Fibroblast of skin of right biceps (primary cell): ENCODE data around the gene CYFIP1.
"Not testable (repeated sequence)": the region's sequence is repeated elsewhere in the genome, so short reads cannot be mapped to it uniquely, and the experiment has no call there.

Experiments
- DNase-seq: peaks from one replicate; pipeline ENCODE4 v3.0.0-alpha.2; 2013

The CYFIP1 gene

DNA sequence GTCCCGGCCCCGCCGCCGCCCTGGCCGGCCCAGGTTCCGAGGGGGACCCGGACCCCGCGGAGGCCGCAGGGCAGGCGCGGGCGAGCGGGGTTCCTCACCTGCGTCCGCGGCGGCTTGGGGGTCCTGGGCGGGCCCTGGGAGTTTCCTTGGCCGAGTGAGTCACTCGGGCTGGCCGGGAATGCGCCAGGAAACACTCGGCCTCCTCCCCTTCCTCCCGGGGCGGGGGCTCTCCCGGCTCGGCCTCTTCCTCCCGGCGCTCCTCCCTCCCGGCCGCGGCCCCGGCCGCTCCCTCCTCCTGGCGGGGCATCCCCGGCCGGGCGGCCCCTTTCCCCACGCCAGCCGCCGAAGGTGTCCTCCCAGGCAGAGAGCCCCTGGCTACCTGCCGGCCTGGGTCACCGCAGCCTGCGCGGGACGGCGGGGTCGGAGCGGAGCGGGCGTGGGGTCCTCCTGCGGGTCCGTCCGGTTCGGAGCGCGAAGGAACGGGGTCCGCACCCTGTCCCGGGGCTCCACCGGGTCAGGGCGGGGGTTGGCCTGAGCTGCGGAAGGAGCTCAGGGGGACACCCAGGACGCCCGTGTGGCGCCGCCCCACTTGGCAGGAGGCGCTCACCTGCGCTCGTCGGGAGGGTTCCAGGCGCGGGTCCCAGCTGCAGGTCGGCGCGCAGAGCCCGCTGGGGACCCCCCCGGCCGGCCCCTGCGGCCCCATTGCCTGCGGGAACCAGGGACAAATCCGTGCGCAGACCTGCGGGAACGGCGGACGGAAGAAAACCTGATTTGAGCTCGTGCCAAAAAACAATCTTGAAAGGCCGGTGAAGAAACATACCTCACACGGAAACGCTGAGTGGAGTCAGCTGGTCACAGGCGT lies at the start of gene CYFIP1:
CYFIP1 (minus strand) TSS at position 180 of the 862 bp plus-strand sequence. CDS start 33,083 bp downstream, outside the sequence.
- peak; percentile 89 for DNase-seq

DNA sequence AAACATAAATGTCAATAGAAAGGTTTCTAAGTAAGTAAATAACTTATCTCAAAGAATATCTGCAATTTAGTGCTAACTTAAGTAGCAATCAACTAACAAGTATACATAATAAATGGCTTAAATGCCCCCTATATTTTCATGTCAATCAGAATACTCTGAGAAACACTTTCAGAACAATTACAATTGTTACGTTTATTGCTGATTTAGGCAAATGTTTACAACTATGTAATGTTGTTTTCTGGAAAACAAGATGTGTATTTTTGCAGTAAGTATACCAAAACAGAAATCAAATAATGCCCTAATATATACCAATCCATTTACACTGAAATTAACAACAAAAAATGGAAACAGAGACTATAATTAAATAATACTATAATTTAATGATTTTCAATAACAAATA lies 46.0 kb upstream of the CYFIP1 start:
- no peak for DNase-seq

DNA sequence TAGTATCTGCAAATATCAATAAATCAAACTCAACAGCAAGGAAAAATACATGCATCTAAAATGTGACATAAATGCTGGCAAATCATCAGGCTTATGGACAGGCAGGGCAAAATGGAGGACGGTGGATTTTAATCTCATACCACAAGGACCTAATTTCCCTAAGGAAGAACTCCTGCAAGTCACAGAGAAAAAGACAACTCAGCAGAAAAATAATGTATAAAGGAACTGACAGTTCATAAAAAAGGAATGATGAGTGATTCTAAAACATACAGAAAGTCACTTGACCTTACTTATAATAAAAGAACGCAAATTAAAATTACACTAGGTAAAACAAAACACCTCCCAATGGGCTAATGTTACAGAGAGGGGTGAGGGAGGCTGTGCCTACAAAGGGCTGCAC lies 42.0 kb upstream of the CYFIP1 start:
- no peak for DNase-seq

- no peak for DNase-seq
Measured at GRCh38 chr15:23014394-23015000, 34.3 kb upstream of the CYFIP1 start.

- no peak for DNase-seq
Measured at GRCh38 chr15:23013681-23014080, 33.5 kb upstream of the CYFIP1 start.

DNA sequence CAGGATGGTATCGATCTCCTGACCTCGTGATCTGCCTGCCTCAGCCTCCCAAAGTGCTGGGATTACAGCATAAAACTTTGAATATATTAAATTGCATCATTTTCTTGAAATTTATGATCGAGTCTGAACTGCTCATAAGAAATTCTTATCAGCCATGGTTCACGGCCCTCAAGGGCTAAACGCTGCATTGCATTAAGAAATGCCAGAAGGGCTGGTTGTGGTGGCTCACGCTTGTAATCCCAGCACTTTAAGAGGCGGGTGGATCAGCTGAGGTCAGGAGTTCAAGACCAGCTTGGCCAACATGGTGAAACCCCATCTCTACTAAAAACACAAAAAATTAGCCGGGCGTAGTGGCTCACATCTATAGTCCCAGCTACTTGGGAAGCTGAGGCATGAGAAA lies 32.4 kb upstream of the CYFIP1 start:
- not testable (repeated sequence) for DNase-seq

DNA sequence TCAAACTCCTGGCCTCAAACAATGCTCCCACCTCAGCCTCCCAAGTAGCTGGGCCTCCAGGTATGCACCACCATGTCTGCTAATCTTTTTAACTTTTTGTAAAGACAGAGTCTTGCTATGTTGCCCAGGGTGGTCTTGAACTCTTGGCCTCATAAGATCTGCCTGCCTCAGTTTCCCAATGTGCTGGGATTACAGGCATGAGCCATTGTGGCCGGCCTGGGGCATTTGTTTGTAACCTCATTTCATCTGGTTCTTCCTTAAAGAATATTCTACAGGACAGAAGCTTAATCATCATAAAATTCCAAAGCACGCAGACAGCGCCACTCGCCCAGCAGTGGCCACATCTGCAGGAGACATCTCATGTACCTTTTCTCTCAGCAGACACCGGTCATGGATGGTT lies 23.6 kb upstream of the CYFIP1 start:
- no peak for DNase-seq

- DNase-seq = no peak
Measured at GRCh38 chr15:23002920-23003319, 22.8 kb upstream of the CYFIP1 start.

GRCh38 chr15:22995795-22996194 lies 15.6 kb upstream of the CYFIP1 start:
- no peak for DNase-seq

DNA sequence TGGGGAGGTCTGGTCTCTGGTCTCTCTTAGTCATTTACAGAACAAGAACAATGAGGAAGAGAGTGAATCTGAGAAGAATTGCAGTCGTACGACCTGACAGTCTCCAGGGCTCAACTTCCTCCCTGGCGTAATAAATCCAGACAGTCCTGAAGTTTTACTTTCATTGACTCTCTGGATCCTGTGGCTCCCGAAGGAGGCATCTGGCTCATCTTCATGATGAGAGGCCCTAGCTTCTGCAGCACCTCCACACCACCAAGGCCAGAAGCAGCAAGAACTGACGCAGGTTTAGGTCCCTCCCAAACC lies 11.8 kb upstream of the CYFIP1 start:
- DNase-seq = no peak

DNA sequence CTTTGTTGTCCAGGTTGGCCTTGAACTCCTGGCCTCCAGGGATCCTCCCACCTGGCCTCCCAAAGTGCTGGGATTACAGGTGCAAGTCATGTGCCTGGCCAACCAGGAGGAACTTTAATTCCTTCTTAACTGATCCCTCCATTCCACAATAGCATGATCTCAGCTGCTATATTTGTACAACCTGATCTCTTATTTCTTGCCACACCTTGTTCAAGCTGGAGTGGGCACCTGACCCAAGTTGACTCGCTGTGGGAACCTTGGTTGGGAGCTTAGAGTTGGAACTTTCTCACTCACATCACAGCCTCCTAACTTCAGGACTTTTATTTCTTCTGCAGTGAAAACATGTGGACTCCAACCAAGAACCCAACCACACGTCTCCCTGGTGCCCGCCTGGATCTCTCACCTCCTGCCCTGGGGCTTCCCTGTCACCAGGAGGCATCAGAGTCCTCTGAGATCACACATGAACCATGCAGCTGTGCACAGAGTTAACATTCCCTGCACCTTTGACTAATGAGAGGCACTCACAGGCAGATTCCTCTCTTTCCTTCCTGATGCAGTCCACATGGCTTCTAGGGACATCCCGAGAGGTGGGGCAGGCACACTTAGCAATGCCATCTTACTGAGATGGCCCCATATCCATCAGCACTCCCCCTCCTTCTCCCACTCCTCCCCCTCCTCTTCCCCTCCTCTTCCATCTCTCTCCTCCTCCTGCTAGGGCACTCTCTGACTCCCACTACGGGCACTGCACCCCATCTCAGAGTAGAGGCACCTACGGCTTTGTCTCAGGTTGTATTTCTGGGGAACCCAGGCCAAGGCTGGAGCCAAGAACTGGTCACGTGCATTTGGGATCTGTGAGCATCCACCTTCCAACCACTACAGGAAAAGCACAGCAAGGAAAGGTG lies 9.7 kb upstream of the CYFIP1 start:
- DNase-seq = no peak

GRCh38 chr15:22988811-22989210 lies 8.6 kb upstream of the CYFIP1 start:
- DNase-seq = no peak

- not testable (repeated sequence) for DNase-seq
Measured at GRCh38 chr15:22981931-22982330, 1.8 kb upstream of the CYFIP1 start.

- DNase-seq = no peak
Measured at GRCh38 chr15:22981051-22981840, 1.1 kb upstream of the CYFIP1 start.

- DNase-seq = peak; percentile 40
Measured at GRCh38 chr15:22979238-22980188, 655 bp downstream of the CYFIP1 start.

GRCh38 chr15:22978691-22979237 lies 1.4 kb downstream of the CYFIP1 start:
- no peak for DNase-seq

GRCh38 chr15:22974745-22975144 lies 5.4 kb downstream of the CYFIP1 start:
- no peak for DNase-seq

DNA sequence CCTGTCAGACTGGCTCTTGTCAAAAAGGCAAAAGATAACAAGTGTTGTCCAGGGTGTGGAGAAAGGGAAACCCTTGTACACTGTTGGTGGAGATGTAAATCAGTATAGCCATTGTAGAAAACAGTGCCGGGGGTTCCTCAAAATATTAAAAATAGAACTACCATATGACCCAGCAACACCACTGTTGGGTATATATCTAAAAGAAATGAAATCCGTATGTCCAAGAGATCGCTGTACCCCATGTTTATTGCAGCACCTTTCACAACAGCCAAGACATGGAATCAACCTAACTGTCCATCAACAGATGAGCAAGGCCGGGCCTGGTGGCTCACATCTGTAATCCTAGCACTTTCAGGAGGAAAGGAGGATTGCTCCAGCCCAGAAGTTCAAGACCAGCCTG lies 6.2 kb downstream of the CYFIP1 start:
- DNase-seq = no peak

DNA sequence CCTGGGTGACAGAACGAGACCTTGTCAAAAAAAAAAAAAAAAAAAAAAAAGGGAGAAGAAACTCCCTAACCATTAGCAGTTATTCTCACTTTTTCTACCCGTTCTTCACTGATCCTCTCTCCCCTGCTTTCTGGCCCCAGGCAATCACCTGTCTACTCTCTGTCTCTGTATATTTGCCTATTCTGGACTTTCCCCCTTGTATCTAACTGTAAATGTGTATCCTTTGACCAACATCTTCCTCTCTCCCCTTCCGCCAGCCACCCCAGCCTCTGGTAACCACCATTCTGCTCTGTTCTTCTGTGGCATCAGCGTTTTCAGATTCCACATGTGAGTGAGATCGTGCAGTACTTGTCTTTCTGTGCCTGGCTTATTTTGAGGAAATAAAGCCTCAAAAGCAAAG lies 6.9 kb downstream of the CYFIP1 start:
- no peak for DNase-seq

- no peak for DNase-seq
Measured at GRCh38 chr15:22969489-22969888, 10.7 kb downstream of the CYFIP1 start.

GRCh38 chr15:22968366-22968765 lies 11.8 kb downstream of the CYFIP1 start:
- DNase-seq = peak; percentile 87
